Chondrocyte (in vitro differentiated cells): ENCODE measurements around the gene NKD1. TPM values are rescaled to one million over a fixed set of nuclear protein-coding genes. Genes with fewer than 3 reads are reported as not detected.
"Not testable (repeated sequence)": the region's sequence is repeated elsewhere in the genome, so short reads cannot be mapped to it uniquely, and the experiment has no call there.

ENCODE experiments used
- DNase-seq: peaks from one replicate; pipeline ENCODE4 v3.0.0; 2021; ENCODE audit warnings: mixed read lengths, low spot score
- H3K27ac Mint-ChIP-seq: one replicate; pipeline ENCODE4 v1.8.0; 2021; ENCODE audit warnings: mild to moderate bottlenecking, moderate library complexity, mixed read lengths; ENCODE audit not compliant: unreplicated experiment
- H3K27me3 Mint-ChIP-seq: 2 replicates; pipeline ENCODE4 v1.8.0; 2021; ENCODE audit warnings: low read depth, mixed read lengths
- H3K36me3 Mint-ChIP-seq: 2 replicates; pipeline ENCODE4 v1.8.0; 2021; ENCODE audit warnings: low read depth, mixed read lengths
- H3K4me1 Mint-ChIP-seq: 2 replicates; pipeline ENCODE4 v1.8.0; 2021; ENCODE audit warnings: low read depth, mild to moderate bottlenecking, mixed read lengths
- H3K4me3 Mint-ChIP-seq: one replicate; pipeline ENCODE4 v1.8.0; 2021; ENCODE audit warnings: mild to moderate bottlenecking, moderate library complexity, mixed read lengths; ENCODE audit not compliant: unreplicated experiment
- H3K9me3 Mint-ChIP-seq: 2 replicates; pipeline ENCODE4 v1.8.0; 2021; ENCODE audit warnings: low read depth, mixed read lengths
- total RNA-seq: library from RNA; stranded (reverse); gene quantifications from 3 replicates; pipeline ENCODE4 v1.2.1, GENCODE V29; 2021
- TF ChIP-seq, protein P1 (sequence below): fragments of 200-600 bp; sonication (generic); IDR thresholded peaks from 2 replicates; pipeline ENCODE4 v1.5.0; 2021; ENCODE audit warnings: antibody characterized with exemption, mild to moderate bottlenecking, moderate library complexity

The NKD1 gene
- total RNA-seq, 1 donor from 2014 or later, result 8.0 TPM

DNA sequence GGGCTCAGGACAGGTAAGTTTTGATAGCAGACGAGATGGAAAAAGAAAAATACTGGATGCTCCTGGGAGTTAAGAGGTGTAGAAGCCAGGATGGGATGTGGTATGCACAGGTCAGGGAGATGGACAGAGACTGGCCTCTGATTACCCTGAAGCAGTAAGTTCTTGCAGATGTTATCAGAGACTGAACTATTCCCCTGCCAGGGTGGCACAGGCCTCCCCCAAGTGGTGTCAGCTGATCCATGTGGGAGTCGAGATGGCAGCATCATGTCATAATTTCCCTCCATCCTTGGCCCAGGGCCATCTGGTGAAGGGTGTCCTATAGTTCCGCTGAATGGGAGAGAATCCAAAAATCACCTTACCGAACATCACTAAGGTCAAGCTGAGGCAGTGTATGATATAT is 14.1 kb upstream of the NKD1 start:
- DNase-seq, result no peak
- Mint-ChIP-seq H3K27ac (no peak overlapping the region), H3K36me3 (no peaks in the 10 kb centered on the region), H3K9me3 (peaks cover 17% of the 10 kb centered on the region), H3K4me3 (no peak overlapping the region), H3K27me3 (peaks cover 22% of the 10 kb centered on the region), H3K4me1 (no peaks in the 10 kb centered on the region)
- TF ChIP-seq, protein P1, sequence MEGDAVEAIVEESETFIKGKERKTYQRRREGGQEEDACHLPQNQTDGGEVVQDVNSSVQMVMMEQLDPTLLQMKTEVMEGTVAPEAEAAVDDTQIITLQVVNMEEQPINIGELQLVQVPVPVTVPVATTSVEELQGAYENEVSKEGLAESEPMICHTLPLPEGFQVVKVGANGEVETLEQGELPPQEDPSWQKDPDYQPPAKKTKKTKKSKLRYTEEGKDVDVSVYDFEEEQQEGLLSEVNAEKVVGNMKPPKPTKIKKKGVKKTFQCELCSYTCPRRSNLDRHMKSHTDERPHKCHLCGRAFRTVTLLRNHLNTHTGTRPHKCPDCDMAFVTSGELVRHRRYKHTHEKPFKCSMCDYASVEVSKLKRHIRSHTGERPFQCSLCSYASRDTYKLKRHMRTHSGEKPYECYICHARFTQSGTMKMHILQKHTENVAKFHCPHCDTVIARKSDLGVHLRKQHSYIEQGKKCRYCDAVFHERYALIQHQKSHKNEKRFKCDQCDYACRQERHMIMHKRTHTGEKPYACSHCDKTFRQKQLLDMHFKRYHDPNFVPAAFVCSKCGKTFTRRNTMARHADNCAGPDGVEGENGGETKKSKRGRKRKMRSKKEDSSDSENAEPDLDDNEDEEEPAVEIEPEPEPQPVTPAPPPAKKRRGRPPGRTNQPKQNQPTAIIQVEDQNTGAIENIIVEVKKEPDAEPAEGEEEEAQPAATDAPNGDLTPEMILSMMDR, result no peak

DNA sequence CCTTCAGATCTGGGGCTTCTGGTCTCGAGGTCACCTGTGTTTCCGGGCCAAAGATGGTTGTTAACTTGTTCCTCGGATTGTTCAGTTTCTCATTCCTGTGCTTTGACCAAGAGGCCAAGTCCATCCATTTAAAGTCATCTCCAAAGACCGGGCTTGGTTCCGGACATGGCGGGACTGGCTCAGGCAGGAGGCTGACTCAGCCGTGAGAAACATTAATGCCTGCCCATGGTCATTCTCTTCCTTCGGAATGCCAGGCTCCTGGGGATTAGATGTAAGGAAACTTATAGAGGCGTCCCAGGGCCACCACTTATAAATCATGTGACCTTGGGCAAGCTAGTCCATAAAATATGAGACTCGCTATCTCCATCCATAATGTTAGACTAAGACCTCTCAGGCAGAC is 13.6 kb upstream of the NKD1 start:
- Mint-ChIP-seq H3K36me3 (no peaks in the 10 kb centered on the region), H3K27me3 (peaks cover 27% of the 10 kb centered on the region), H3K4me1 (no peaks in the 10 kb centered on the region), H3K9me3 (peaks cover 13% of the 10 kb centered on the region), H3K4me3 (no peak overlapping the region), H3K27ac (no peak overlapping the region)
- DNase-seq, result no peak
- TF ChIP-seq, protein P1, result no peak

- Mint-ChIP-seq H3K4me3 (no peak overlapping the region), H3K27ac (no peak overlapping the region), H3K4me1 (no peaks in the 10 kb centered on the region), H3K36me3 (no peaks in the 10 kb centered on the region), H3K27me3 (peaks cover 31% of the 10 kb centered on the region), H3K9me3 (peaks cover 9% of the 10 kb centered on the region)
- TF ChIP-seq, protein P1, result no peak
- DNase-seq, result no peak
Measured at GRCh38 chr16:50534958-50535357, 13.2 kb upstream of the NKD1 start.

- Mint-ChIP-seq H3K4me1 (no peaks in the 10 kb centered on the region), H3K4me3 (no peak overlapping the region), H3K36me3 (no peaks in the 10 kb centered on the region), H3K27me3 (peaks cover 33% of the 10 kb centered on the region), H3K9me3 (peaks cover 4% of the 10 kb centered on the region), H3K27ac (no peak overlapping the region)
- TF ChIP-seq, protein P1, result no peak
- DNase-seq, result no peak
Measured at GRCh38 chr16:50535506-50536257, 12.5 kb upstream of the NKD1 start.

GRCh38 chr16:50536258-50536645 is 11.9 kb upstream of the NKD1 start:
- peaks cover 33% of the 10 kb centered on the region for H3K27me3 Mint-ChIP-seq
- not testable (repeated sequence) for H3K36me3 Mint-ChIP-seq, DNase-seq, H3K4me1 Mint-ChIP-seq, H3K27ac Mint-ChIP-seq, H3K9me3 Mint-ChIP-seq, H3K4me3 Mint-ChIP-seq
